ENCODE measurements around the gene DLK2. TPM values are rescaled to one million over a fixed set of nuclear protein-coding genes. Genes with fewer than 3 reads are reported as not detected.
A peak's percentile ranks its signal among the peaks of the same experiment; 100 is the strongest.

The DLK2 gene
- total and polyA plus RNA-seq, 2 experiments from 2014 or later = 0.21 to 0.47 TPM

DNA sequence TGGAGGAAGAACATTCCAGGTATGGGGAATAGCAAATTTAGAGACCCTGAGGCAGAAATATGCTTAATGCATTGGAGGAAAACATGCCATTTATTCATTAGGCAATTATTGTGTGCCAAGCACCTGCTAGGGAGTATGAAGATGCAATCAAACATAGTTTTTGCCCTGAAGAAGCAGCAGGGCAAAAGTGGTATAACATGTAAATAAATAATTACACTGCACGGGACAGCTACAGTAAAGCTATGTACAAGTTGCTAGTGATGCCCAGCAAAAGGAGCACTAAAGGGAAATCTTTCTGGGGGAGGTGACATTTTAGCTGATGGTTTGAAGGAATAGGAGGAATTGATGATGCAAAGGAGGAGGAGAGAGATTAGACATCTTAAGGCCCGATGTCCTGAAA lies 21.4 kb upstream of the DLK2 start:
- Mint-ChIP-seq H3K4me3 (peak overlapping the region; percentile 88), H3K4me1 (peaks cover 35% of the 10 kb centered on the region), H3K27me3 (ENCODE audit: insufficient read depth, low read depth, poor library complexity) (peaks cover 7% of the 10 kb centered on the region), H3K36me3 (ENCODE audit: low read depth) (no peaks in the 10 kb centered on the region; the same call in 2 of the 3 replicates), H3K9me3 (no peaks in the 10 kb centered on the region), H3K27ac (peak overlapping the region; percentile 48)
- peak overlapping the region; percentile 81 for H3K4me3 ChIP-seq
- H3K36me3 ChIP-seq (ENCODE audit: insufficient read depth) = no peaks in the 10 kb centered on the region
- H3F3A ChIP-seq (replicated peaks; ENCODE audit: low read depth) = no peaks in the 10 kb centered on the region
- ATAC-seq (no peak), DNase-seq (ENCODE audit: low spot score) (no peak)
- H3K4me1 ChIP-seq (ENCODE audit: insufficient read depth) = peaks cover 35% of the 10 kb centered on the region
- peak overlapping the region; percentile 52; the same call in 1 of the 2 replicates for H2AFZ ChIP-seq
- no peaks in the 10 kb centered on the region for H3K9me2 ChIP-seq (ENCODE audit: insufficient read depth)
- no peaks in the 10 kb centered on the region for H4K20me1 ChIP-seq (replicated peaks; ENCODE audit: insufficient read depth)
- peak overlapping the region; percentile 97 for H3K4me2 ChIP-seq
- no peaks in the 10 kb centered on the region for H3K27me3 ChIP-seq (ENCODE audit: insufficient read depth)
- no peak for TF ChIP-seq STAT1 (IDR thresholded peaks at IDR 0.05; ENCODE audit: unreplicated experiment)
- TF ChIP-seq ZNF114 (CRISPR knock-in tag; IDR thresholded peaks at IDR 0.05) = no peak
- TF ChIP-seq EZH2phosphoT487 (IDR thresholded peaks at IDR 0.05; ENCODE audit: unreplicated experiment) = no peak
- TF ChIP-seq ZNF331 (CRISPR knock-in tag; IDR thresholded peaks at IDR 0.05; ENCODE audit: low read depth) = no peak
- TF ChIP-seq EZH2 (IDR thresholded peaks at IDR 0.05; ENCODE audit: low read depth, unreplicated experiment) = no peak
- TF ChIP-seq, protein P1, sequence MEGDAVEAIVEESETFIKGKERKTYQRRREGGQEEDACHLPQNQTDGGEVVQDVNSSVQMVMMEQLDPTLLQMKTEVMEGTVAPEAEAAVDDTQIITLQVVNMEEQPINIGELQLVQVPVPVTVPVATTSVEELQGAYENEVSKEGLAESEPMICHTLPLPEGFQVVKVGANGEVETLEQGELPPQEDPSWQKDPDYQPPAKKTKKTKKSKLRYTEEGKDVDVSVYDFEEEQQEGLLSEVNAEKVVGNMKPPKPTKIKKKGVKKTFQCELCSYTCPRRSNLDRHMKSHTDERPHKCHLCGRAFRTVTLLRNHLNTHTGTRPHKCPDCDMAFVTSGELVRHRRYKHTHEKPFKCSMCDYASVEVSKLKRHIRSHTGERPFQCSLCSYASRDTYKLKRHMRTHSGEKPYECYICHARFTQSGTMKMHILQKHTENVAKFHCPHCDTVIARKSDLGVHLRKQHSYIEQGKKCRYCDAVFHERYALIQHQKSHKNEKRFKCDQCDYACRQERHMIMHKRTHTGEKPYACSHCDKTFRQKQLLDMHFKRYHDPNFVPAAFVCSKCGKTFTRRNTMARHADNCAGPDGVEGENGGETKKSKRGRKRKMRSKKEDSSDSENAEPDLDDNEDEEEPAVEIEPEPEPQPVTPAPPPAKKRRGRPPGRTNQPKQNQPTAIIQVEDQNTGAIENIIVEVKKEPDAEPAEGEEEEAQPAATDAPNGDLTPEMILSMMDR (conservative IDR thresholded peaks at IDR 0.05; ENCODE audit: low read depth in 2 of 2) = no peak
- TF ChIP-seq JUNB (IDR thresholded peaks at IDR 0.05; ENCODE audit: unreplicated experiment) = no peak
- TF ChIP-seq, protein P2, sequence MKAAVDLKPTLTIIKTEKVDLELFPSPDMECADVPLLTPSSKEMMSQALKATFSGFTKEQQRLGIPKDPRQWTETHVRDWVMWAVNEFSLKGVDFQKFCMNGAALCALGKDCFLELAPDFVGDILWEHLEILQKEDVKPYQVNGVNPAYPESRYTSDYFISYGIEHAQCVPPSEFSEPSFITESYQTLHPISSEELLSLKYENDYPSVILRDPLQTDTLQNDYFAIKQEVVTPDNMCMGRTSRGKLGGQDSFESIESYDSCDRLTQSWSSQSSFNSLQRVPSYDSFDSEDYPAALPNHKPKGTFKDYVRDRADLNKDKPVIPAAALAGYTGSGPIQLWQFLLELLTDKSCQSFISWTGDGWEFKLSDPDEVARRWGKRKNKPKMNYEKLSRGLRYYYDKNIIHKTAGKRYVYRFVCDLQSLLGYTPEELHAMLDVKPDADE (IDR thresholded peaks at IDR 0.05) = no peak
- TF ChIP-seq, protein P3, sequence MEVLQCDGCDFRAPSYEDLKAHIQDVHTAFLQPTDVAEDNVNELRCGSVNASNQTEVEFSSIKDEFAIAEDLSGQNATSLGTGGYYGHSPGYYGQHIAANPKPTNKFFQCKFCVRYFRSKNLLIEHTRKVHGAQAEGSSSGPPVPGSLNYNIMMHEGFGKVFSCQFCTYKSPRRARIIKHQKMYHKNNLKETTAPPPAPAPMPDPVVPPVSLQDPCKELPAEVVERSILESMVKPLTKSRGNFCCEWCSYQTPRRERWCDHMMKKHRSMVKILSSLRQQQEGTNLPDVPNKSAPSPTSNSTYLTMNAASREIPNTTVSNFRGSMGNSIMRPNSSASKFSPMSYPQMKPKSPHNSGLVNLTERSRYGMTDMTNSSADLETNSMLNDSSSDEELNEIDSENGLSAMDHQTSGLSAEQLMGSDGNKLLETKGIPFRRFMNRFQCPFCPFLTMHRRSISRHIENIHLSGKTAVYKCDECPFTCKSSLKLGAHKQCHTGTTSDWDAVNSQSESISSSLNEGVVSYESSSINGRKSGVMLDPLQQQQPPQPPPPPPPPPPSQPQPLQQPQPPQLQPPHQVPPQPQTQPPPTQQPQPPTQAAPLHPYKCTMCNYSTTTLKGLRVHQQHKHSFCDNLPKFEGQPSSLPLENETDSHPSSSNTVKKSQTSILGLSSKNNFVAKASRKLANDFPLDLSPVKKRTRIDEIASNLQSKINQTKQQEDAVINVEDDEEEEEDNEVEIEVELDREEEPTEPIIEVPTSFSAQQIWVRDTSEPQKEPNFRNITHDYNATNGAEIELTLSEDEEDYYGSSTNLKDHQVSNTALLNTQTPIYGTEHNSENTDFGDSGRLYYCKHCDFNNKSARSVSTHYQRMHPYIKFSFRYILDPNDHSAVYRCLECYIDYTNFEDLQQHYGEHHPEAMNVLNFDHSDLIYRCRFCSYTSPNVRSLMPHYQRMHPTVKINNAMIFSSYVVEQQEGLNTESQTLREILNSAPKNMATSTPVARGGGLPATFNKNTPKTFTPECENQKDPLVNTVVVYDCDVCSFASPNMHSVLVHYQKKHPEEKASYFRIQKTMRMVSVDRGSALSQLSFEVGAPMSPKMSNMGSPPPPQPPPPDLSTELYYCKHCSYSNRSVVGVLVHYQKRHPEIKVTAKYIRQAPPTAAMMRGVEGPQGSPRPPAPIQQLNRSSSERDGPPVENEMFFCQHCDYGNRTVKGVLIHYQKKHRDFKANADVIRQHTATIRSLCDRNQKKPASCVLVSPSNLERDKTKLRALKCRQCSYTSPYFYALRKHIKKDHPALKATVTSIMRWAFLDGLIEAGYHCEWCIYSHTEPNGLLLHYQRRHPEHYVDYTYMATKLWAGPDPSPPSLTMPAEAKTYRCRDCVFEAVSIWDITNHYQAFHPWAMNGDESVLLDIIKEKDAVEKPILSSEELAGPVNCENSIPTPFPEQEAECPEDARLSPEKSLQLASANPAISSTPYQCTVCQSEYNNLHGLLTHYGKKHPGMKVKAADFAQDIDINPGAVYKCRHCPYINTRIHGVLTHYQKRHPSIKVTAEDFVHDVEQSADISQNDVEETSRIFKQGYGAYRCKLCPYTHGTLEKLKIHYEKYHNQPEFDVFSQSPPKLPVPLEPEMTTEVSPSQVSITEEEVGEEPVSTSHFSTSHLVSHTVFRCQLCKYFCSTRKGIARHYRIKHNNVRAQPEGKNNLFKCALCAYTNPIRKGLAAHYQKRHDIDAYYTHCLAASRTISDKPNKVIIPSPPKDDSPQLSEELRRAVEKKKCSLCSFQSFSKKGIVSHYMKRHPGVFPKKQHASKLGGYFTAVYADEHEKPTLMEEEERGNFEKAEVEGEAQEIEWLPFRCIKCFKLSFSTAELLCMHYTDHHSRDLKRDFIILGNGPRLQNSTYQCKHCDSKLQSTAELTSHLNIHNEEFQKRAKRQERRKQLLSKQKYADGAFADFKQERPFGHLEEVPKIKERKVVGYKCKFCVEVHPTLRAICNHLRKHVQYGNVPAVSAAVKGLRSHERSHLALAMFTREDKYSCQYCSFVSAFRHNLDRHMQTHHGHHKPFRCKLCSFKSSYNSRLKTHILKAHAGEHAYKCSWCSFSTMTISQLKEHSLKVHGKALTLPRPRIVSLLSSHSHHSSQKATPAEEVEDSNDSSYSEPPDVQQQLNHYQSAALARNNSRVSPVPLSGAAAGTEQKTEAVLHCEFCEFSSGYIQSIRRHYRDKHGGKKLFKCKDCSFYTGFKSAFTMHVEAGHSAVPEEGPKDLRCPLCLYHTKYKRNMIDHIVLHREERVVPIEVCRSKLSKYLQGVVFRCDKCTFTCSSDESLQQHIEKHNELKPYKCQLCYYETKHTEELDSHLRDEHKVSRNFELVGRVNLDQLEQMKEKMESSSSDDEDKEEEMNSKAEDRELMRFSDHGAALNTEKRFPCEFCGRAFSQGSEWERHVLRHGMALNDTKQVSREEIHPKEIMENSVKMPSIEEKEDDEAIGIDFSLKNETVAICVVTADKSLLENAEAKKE (CRISPR knock-in tag; IDR thresholded peaks at IDR 0.05) = no peak
- TF ChIP-seq, protein P4, sequence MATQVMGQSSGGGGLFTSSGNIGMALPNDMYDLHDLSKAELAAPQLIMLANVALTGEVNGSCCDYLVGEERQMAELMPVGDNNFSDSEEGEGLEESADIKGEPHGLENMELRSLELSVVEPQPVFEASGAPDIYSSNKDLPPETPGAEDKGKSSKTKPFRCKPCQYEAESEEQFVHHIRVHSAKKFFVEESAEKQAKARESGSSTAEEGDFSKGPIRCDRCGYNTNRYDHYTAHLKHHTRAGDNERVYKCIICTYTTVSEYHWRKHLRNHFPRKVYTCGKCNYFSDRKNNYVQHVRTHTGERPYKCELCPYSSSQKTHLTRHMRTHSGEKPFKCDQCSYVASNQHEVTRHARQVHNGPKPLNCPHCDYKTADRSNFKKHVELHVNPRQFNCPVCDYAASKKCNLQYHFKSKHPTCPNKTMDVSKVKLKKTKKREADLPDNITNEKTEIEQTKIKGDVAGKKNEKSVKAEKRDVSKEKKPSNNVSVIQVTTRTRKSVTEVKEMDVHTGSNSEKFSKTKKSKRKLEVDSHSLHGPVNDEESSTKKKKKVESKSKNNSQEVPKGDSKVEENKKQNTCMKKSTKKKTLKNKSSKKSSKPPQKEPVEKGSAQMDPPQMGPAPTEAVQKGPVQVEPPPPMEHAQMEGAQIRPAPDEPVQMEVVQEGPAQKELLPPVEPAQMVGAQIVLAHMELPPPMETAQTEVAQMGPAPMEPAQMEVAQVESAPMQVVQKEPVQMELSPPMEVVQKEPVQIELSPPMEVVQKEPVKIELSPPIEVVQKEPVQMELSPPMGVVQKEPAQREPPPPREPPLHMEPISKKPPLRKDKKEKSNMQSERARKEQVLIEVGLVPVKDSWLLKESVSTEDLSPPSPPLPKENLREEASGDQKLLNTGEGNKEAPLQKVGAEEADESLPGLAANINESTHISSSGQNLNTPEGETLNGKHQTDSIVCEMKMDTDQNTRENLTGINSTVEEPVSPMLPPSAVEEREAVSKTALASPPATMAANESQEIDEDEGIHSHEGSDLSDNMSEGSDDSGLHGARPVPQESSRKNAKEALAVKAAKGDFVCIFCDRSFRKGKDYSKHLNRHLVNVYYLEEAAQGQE (IDR thresholded peaks at IDR 0.05; ENCODE audit: unreplicated experiment) = no peak
- H3K79me2 ChIP-seq (replicated peaks; ENCODE audit: insufficient read depth) = peaks cover 40% of the 10 kb centered on the region
- H3K27ac ChIP-seq (ENCODE audit: low read depth) = 0 out of 2 replicates have a peak overlapping the region, but pooled peaks have one; percentile 8

All from GM23338 (cell line).